ENCODE measurements around the gene DNAJC1. TPM values are rescaled to one million over a fixed set of nuclear protein-coding genes. Genes with fewer than 3 reads are reported as not detected.

The DNAJC1 gene
- total and polyA plus RNA-seq, 2 donors (not counting 3 experiments of a cell fraction or from before 2014, with no cell fraction given), result 11.2 to 19.7 TPM

GRCh38 chr10:21740989-21741388 is 262.5 kb downstream of the DNAJC1 start:
- no TSS peak for BruUV-seq (replicated peaks)

More at GRCh38 chr10:21740989-21741388, 262.5 kb downstream of the DNAJC1 start:
- H3K27ac ChIP-seq (ENCODE audit: insufficient read depth, low read depth, low read length), result no peak overlapping the region
- H3K9ac ChIP-seq (replicated peaks; ENCODE audit: extremely low read depth, insufficient read depth, low read length), result no peak overlapping the region
- no peak overlapping the region for H2AFZ ChIP-seq (ENCODE audit: low read depth, low read length)
- no peaks in the 10 kb centered on the region for H3K9me3 ChIP-seq (replicated peaks; ENCODE audit: control insufficient read depth, insufficient read depth, low read length)
- no peaks in the 10 kb centered on the region for H4K20me1 ChIP-seq (replicated peaks; ENCODE audit: control insufficient read depth, extremely low read depth, insufficient read depth, low read length)
- H3K4me1 ChIP-seq (ENCODE audit: control insufficient read depth, extremely low read depth, insufficient read depth, low read length), result no peaks in the 10 kb centered on the region
- H3K36me3 ChIP-seq (ENCODE audit: control insufficient read depth in 2 of 2, extremely low read depth in 1 of 2, insufficient read depth in 2 of 2, low read length in 2 of 2), result peaks cover 15 to 18% of the 10 kb centered on the region in 2 experiments
- CTCF ChIA-PET, result interaction anchor here (0.9 to 1.2 kb wide), 2 partner anchors 9 to 10 kb away, joined by 3 to 4 read pairs; no protein-coding TSS in a partner anchor
- FAIRE-seq, result no peak
- dilution Hi-C loops (cut with MboI; ENCODE audit: extremely low pct_ligation_motif_present, low sequenced_read_pairs), result no loop called here
- no peaks in the 10 kb centered on the region for H3K79me2 ChIP-seq (ENCODE audit: control insufficient read depth, insufficient read depth, low read length)
- H3K4me2 ChIP-seq (ENCODE audit: insufficient read depth, low read length), result no peak overlapping the region
- H3K27me3 ChIP-seq (ENCODE audit: control insufficient read depth in 2 of 2, insufficient read depth in 2 of 2, low read length in 2 of 2), result no peaks in the 10 kb centered on the region
- intact Hi-C loops (cut with micrococcal nuclease), result no loop called here
- TF ChIP-seq MYC (IDR thresholded peaks at IDR 0.05; ENCODE audit: low read depth, low read length) (no peak), MAX (IDR thresholded peaks at IDR 0.05; ENCODE audit: insufficient read depth, insufficient read length) (no peak), JUN (IDR thresholded peaks at IDR 0.05; ENCODE audit: borderline replicate concordance, insufficient read depth, insufficient read length, low read depth) (no peak), CTCF (IDR thresholded peaks at IDR 0.05; ENCODE audit: extremely low read depth in 1 of 2, insufficient read depth in 1 of 2, low read depth in 1 of 2, low read length in 2 of 2) (no peak), FOS (IDR thresholded peaks at IDR 0.05; ENCODE audit: borderline replicate concordance, insufficient read depth, low read length) (no peak), GATA2 (IDR thresholded peaks at IDR 0.05; ENCODE audit: insufficient read depth, insufficient read length, low read depth, low read length) (no peak), POLR2A (IDR thresholded peaks at IDR 0.05; ENCODE audit: low read depth, low read length) (no peak), POLR2AphosphoS5 (IDR thresholded peaks at IDR 0.05; ENCODE audit: insufficient read depth, low read depth, low read length) (no peak), EZH2 (IDR thresholded peaks at IDR 0.05; ENCODE audit: borderline replicate concordance, low read depth, low read length, severe bottlenecking) (no peak)
- no peaks in the 10 kb centered on the region for H3K9me1 ChIP-seq (replicated peaks; ENCODE audit: control insufficient read depth, extremely low read depth, insufficient read depth, low read length)
- no peak overlapping the region for H3K4me3 ChIP-seq (replicated peaks in 1 of 3; ENCODE audit: insufficient read depth in 1 of 3, low read depth in 1 of 3, low read length in 3 of 3)
- no peak for DNase-seq (ENCODE audit: low read depth, low spot score)
- POLR2A ChIA-PET, result no interaction called here

Measured in endothelial cell of umbilical vein (primary cell).